ENCODE results near the gene PCK1. TPM values are rescaled to one million over a fixed set of nuclear protein-coding genes. Genes with fewer than 3 reads are reported as not detected.

The PCK1 gene
- total RNA-seq, 5 donors from 2014 or later (not counting 1 experiment from before 2014, with no cell fraction given) = 0.25 to 0.53 (median 0.26) TPM; not detected in 2

GRCh38 chr20:57608516-57608915, 47.6 kb downstream of the PCK1 start:
- H3K27me3 ChIP-seq (replicated peaks in 1 of 2; ENCODE audit: control insufficient read depth in 2 of 2, extremely low read depth in 1 of 2, insufficient read depth in 2 of 2, low read length in 1 of 2) = no peaks in the 10 kb centered on the region
- H3K4me1 Mint-ChIP-seq = peaks cover 16 to 24% (median 23%) of the 10 kb centered on the region in 3 donors
- H3K36me3 Mint-ChIP-seq = peaks cover 41% of the 10 kb centered on the region
- no peak overlapping the region for H3K27ac Mint-ChIP-seq
- H3K4me3 Mint-ChIP-seq = no peak overlapping the region
- ChIA-PET CTCF (no interaction called here), POLR2A (no interaction called here)
- no peak overlapping the region for H3K27ac ChIP-seq (ENCODE audit: low read length)
- 83% methylated on average over 7 of the region's 7 CpGs for WGBS (ENCODE audit: insufficient coverage)
- H3K9me3 Mint-ChIP-seq = no peaks in the 10 kb centered on the region
- peaks cover 0 to 58% of the 10 kb centered on the region in 2 donors for H3K36me3 ChIP-seq (ENCODE audit: control insufficient read depth in 2 of 2, extremely low read depth in 1 of 2, insufficient read depth in 1 of 2, low read length in 1 of 2)
- H3K4me3 ChIP-seq (ENCODE audit: control insufficient read depth in 1 of 2, extremely low read depth in 1 of 2, low read length in 1 of 2) = no peak overlapping the region
- H3K9me3 ChIP-seq = no peaks in the 10 kb centered on the region
- no peak for ATAC-seq (replicated peaks in 1 of 4)
- no peaks in the 10 kb centered on the region for H3K27me3 Mint-ChIP-seq
- no peak for DNase-seq
- peaks cover 0 to 23% of the 10 kb centered on the region in 2 experiments for H3K4me1 ChIP-seq (ENCODE audit: control insufficient read depth in 1 of 2, extremely low read depth in 1 of 2, insufficient read depth in 2 of 2, low read length in 2 of 2)

- CTCF ChIA-PET = no interaction called here
- Mint-ChIP-seq H3K27ac (peak overlapping the region in 1 of 2 donors; percentile 31), H3K4me1 (peaks cover 16 to 24% (median 21%) of the 10 kb centered on the region in 3 donors)
These were observed 48.4 kb downstream of the PCK1 start for GRCh38 chr20:57609086-57609841.

GRCh38 chr20:57609842-57610167, 48.9 kb downstream of the PCK1 start:
- Histone ChIP-seq H3K27me3 (replicated peaks in 1 of 2; ENCODE audit: control insufficient read depth in 2 of 2, extremely low read depth in 1 of 2, insufficient read depth in 2 of 2, low read length in 1 of 2) (no peaks in the 10 kb centered on the region), H3K36me3 (ENCODE audit: control insufficient read depth in 2 of 2, extremely low read depth in 1 of 2, insufficient read depth in 1 of 2, low read length in 1 of 2) (peaks cover 0 to 71% of the 10 kb centered on the region in 2 donors), H3K4me3 (ENCODE audit: control insufficient read depth in 1 of 2, extremely low read depth in 1 of 2, low read length in 1 of 2) (no peak overlapping the region), H3K4me1 (ENCODE audit: control insufficient read depth in 1 of 2, extremely low read depth in 1 of 2, insufficient read depth in 2 of 2, low read length in 2 of 2) (peaks cover 0 to 18% of the 10 kb centered on the region in 2 experiments), H3K27ac (ENCODE audit: low read length) (no peak overlapping the region), H3K9me3 (no peaks in the 10 kb centered on the region)
- ATAC-seq (replicated peaks in 1 of 4) (no peak), DNase-seq (no peak)
- H3K36me3 Mint-ChIP-seq = peaks cover 43% of the 10 kb centered on the region
- H3K4me3 Mint-ChIP-seq = no peak overlapping the region
- no peaks in the 10 kb centered on the region for H3K9me3 Mint-ChIP-seq
- no peak overlapping the region for H3K27ac Mint-ChIP-seq
- WGBS (ENCODE audit: insufficient coverage) = 100% methylated on average over 1 of the region's 8 CpGs
- ChIA-PET POLR2A (no interaction called here), CTCF (no interaction called here)
- no peaks in the 10 kb centered on the region for H3K27me3 Mint-ChIP-seq
- H3K4me1 Mint-ChIP-seq = peaks cover 13 to 23% (median 18%) of the 10 kb centered on the region in 3 donors

More at GRCh38 chr20:57609086-57609841, 48.4 kb downstream of the PCK1 start:
- ATAC-seq (replicated peaks in 1 of 4) (no peak), DNase-seq (no peak)
- H3K27ac ChIP-seq (ENCODE audit: low read length) = no peak overlapping the region
- 97% methylated on average over 14 of the region's 16 CpGs for WGBS (ENCODE audit: insufficient coverage)
- H3K9me3 ChIP-seq = no peaks in the 10 kb centered on the region
- Mint-ChIP-seq H3K9me3 (no peaks in the 10 kb centered on the region), H3K36me3 (peaks cover 43% of the 10 kb centered on the region), H3K27me3 (no peaks in the 10 kb centered on the region), H3K4me3 (no peak overlapping the region)
- POLR2A ChIA-PET = no interaction called here
- no peaks in the 10 kb centered on the region for H3K27me3 ChIP-seq (replicated peaks in 1 of 2; ENCODE audit: control insufficient read depth in 2 of 2, extremely low read depth in 1 of 2, insufficient read depth in 2 of 2, low read length in 1 of 2)
- H3K36me3 ChIP-seq (ENCODE audit: control insufficient read depth in 2 of 2, extremely low read depth in 1 of 2, insufficient read depth in 1 of 2, low read length in 1 of 2) = peaks cover 0 to 65% of the 10 kb centered on the region in 2 donors
- H3K4me3 ChIP-seq (ENCODE audit: control insufficient read depth in 1 of 2, extremely low read depth in 1 of 2, low read length in 1 of 2) = no peak overlapping the region
- peaks cover 0 to 18% of the 10 kb centered on the region in 2 experiments for H3K4me1 ChIP-seq (ENCODE audit: control insufficient read depth in 1 of 2, extremely low read depth in 1 of 2, insufficient read depth in 2 of 2, low read length in 2 of 2)

- Histone ChIP-seq H3K4me3 (ENCODE audit: control insufficient read depth in 1 of 2, extremely low read depth in 1 of 2, low read length in 1 of 2) (no peak overlapping the region), H3K4me1 (ENCODE audit: control insufficient read depth in 1 of 2, extremely low read depth in 1 of 2, insufficient read depth in 2 of 2, low read length in 2 of 2) (peaks cover 0 to 22% of the 10 kb centered on the region in 2 experiments), H3K27ac (ENCODE audit: low read length) (no peak overlapping the region), H3K27me3 (replicated peaks in 1 of 2; ENCODE audit: control insufficient read depth in 2 of 2, extremely low read depth in 1 of 2, insufficient read depth in 2 of 2, low read length in 1 of 2) (no peaks in the 10 kb centered on the region), H3K36me3 (ENCODE audit: control insufficient read depth in 2 of 2, extremely low read depth in 1 of 2, insufficient read depth in 1 of 2, low read length in 1 of 2) (peaks cover 0 to 77% of the 10 kb centered on the region in 2 donors), H3K9me3 (no peaks in the 10 kb centered on the region)
- CTCF ChIA-PET = no interaction called here
- 100% methylated on average over 12 of the region's 18 CpGs for WGBS (ENCODE audit: insufficient coverage)
- H3K4me3 Mint-ChIP-seq = no peak overlapping the region
- H3K4me1 Mint-ChIP-seq = peaks cover 7 to 17% (median 12%) of the 10 kb centered on the region in 3 donors
- peaks cover 43% of the 10 kb centered on the region for H3K36me3 Mint-ChIP-seq
- no peak overlapping the region for H3K27ac Mint-ChIP-seq
- H3K9me3 Mint-ChIP-seq = no peaks in the 10 kb centered on the region
- POLR2A ChIA-PET = no interaction called here
- ATAC-seq (replicated peaks in 1 of 4) (no peak), DNase-seq (no peak)
- no peaks in the 10 kb centered on the region for H3K27me3 Mint-ChIP-seq
These were observed 49.5 kb downstream of the PCK1 start for GRCh38 chr20:57610261-57610952.

GRCh38 chr20:57611586-57612311, 50.8 kb downstream of the PCK1 start:
- H3K9me3 ChIP-seq = no peaks in the 10 kb centered on the region
- no peak for ATAC-seq (replicated peaks in 1 of 4)
- H3K27me3 ChIP-seq (replicated peaks in 1 of 2; ENCODE audit: control insufficient read depth in 2 of 2, extremely low read depth in 1 of 2, insufficient read depth in 2 of 2, low read length in 1 of 2) = no peaks in the 10 kb centered on the region
- Mint-ChIP-seq H3K4me3 (no peak overlapping the region), H3K4me1 (peaks cover 1 to 17% (median 16%) of the 10 kb centered on the region in 3 donors), H3K9me3 (no peaks in the 10 kb centered on the region), H3K27ac (no peak overlapping the region), H3K27me3 (no peaks in the 10 kb centered on the region), H3K36me3 (peaks cover 48% of the 10 kb centered on the region)
- H3K4me3 ChIP-seq (ENCODE audit: control insufficient read depth in 1 of 2, extremely low read depth in 1 of 2, low read length in 1 of 2) = no peak overlapping the region
- WGBS (ENCODE audit: insufficient coverage) = 90% methylated on average over 10 of the region's 18 CpGs
- ChIA-PET CTCF (interaction anchor here (0.5 to 0.9 kb wide), 3 partner anchors 12 to 541 kb away, joined by 3 to 7 read pairs (median 5); no protein-coding TSS in a partner anchor), POLR2A (no interaction called here)
- peak in 1 of 35 experiments; percentile 22 for DNase-seq
- H3K27ac ChIP-seq (ENCODE audit: low read length) = no peak overlapping the region
- H3K4me1 ChIP-seq (ENCODE audit: control insufficient read depth in 1 of 2, extremely low read depth in 1 of 2, insufficient read depth in 2 of 2, low read length in 2 of 2) = peaks cover 0 to 25% of the 10 kb centered on the region in 2 experiments
- peaks cover 0 to 89% of the 10 kb centered on the region in 2 donors for H3K36me3 ChIP-seq (ENCODE audit: control insufficient read depth in 2 of 2, extremely low read depth in 1 of 2, insufficient read depth in 1 of 2, low read length in 1 of 2)

GRCh38 chr20:57612436-57612835, 51.5 kb downstream of the PCK1 start:
- ATAC-seq (replicated peaks in 1 of 4) (no peak), DNase-seq (peak in 1 of 35 experiments; percentile 5)
- Mint-ChIP-seq H3K4me3 (no peak overlapping the region), H3K9me3 (no peaks in the 10 kb centered on the region), H3K27me3 (no peaks in the 10 kb centered on the region), H3K4me1 (peaks cover 6 to 22% (median 18%) of the 10 kb centered on the region in 3 donors), H3K36me3 (peaks cover 50% of the 10 kb centered on the region), H3K27ac (no peak overlapping the region)
- no peaks in the 10 kb centered on the region for H3K27me3 ChIP-seq (replicated peaks in 1 of 2; ENCODE audit: control insufficient read depth in 2 of 2, extremely low read depth in 1 of 2, insufficient read depth in 2 of 2, low read length in 1 of 2)
- H3K4me1 ChIP-seq (ENCODE audit: control insufficient read depth in 1 of 2, extremely low read depth in 1 of 2, insufficient read depth in 2 of 2, low read length in 2 of 2) = peaks cover 0 to 32% of the 10 kb centered on the region in 2 experiments
- no peak overlapping the region for H3K4me3 ChIP-seq (ENCODE audit: control insufficient read depth in 1 of 2, extremely low read depth in 1 of 2, low read length in 1 of 2)
- 86% methylated on average over 2 of the region's 7 CpGs for WGBS (ENCODE audit: insufficient coverage)
- ChIA-PET CTCF (interaction anchor here in 1 of 2 donors (0.9 kb wide), 1 partner anchor 13 kb away, joined by 5 read pairs; no protein-coding TSS in a partner anchor), POLR2A (no interaction called here)
- H3K9me3 ChIP-seq = no peaks in the 10 kb centered on the region
- peaks cover 0 to 84% of the 10 kb centered on the region in 2 donors for H3K36me3 ChIP-seq (ENCODE audit: control insufficient read depth in 2 of 2, extremely low read depth in 1 of 2, insufficient read depth in 1 of 2, low read length in 1 of 2)
- H3K27ac ChIP-seq (ENCODE audit: low read length) = no peak overlapping the region
